Effector memory CD8-positive, alpha-beta T cell (primary cell): ENCODE measurements around the gene RFX1.
A peak's percentile ranks its signal among the peaks of the same experiment; 100 is the strongest.
"Not testable (repeated sequence)": the region's sequence is repeated elsewhere in the genome, so short reads cannot be mapped to it uniquely, and the experiment has no call there.

Experiments
- ATAC-seq: fragments of 150-1000 bp; cut with Tn5 transposase; replicated peaks from 2 replicates; pipeline ENCODE4 v1.10.0; 2021; ENCODE audit warnings: mild to moderate bottlenecking, moderate library complexity
- DNase-seq, 3 experiments: peaks; one replicate each; pipeline ENCODE4 v3.0.0; 2021
- H3K27ac Mint-ChIP-seq, 2 donors: one replicate each; pipeline ENCODE4 v1.8.0; 2022; ENCODE audit warnings: mild to moderate bottlenecking in 2 of 2, mixed read lengths in 2 of 2, moderate library complexity in 2 of 2
- H3K27me3 Mint-ChIP-seq, 2 donors: one replicate each; pipeline ENCODE4 v1.8.0; 2022; ENCODE audit warnings: mixed read lengths in 2 of 2
- H3K36me3 Mint-ChIP-seq: one replicate; pipeline ENCODE4 v1.8.0; 2022; ENCODE audit warnings: mild to moderate bottlenecking, moderate library complexity, mixed read lengths; ENCODE audit not compliant: insufficient read depth
- H3K4me1 Mint-ChIP-seq, 2 donors: one replicate each; pipeline ENCODE4 v1.8.0; 2022; ENCODE audit warnings: low read depth in 2 of 2, mixed read lengths in 2 of 2
- H3K4me3 Mint-ChIP-seq, 2 donors: one replicate each; pipeline ENCODE4 v1.8.0; 2022; ENCODE audit warnings: mild to moderate bottlenecking in 2 of 2, mixed read lengths in 2 of 2, moderate library complexity in 2 of 2
- H3K9me3 Mint-ChIP-seq, 2 donors: one replicate each; pipeline ENCODE4 v1.8.0; 2022; ENCODE audit warnings: mixed read lengths in 2 of 2

RFX1 gene

DNA sequence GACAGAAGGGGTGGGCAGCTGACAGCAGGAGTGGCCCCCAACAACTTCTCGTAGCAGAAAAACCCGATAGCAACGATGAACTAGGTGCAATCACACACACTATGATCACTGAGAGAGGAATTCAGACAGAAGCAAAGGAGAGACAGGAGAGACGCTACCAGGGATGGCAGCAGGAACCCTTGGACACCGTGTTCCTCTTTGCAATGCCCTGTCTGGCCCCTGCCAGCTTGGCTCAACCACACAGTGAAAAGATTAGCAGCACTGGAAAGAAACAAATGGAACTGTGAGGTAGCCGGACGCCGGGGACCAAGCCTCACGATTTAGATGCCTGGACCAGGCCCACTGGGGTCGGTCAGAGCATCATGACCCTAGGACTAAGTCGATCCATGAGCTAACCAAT lies 30.2 kb downstream of the RFX1 start:
- ATAC-seq = no peak
- H3K27me3 Mint-ChIP-seq = no peaks in the 10 kb centered on the region
- H3K9me3 Mint-ChIP-seq = no peaks in the 10 kb centered on the region
- H3K36me3 Mint-ChIP-seq = peaks cover 20% of the 10 kb centered on the region
- DNase-seq = no peak
- no peak overlapping the region for H3K4me3 Mint-ChIP-seq
- peaks cover 0 to 16% of the 10 kb centered on the region in 2 donors for H3K4me1 Mint-ChIP-seq
- H3K27ac Mint-ChIP-seq = peak overlapping the region; percentile 48 to 69

GRCh38 chr19:13974073-13974472 lies 32.0 kb downstream of the RFX1 start:
- DNase-seq (no peak), ATAC-seq (no peak)
- peaks cover 26% of the 10 kb centered on the region for H3K36me3 Mint-ChIP-seq
- H3K27me3 Mint-ChIP-seq = no peaks in the 10 kb centered on the region
- H3K4me3 Mint-ChIP-seq = no peak overlapping the region
- no peaks in the 10 kb centered on the region for H3K9me3 Mint-ChIP-seq
- peak overlapping the region; percentile 48 to 80 for H3K27ac Mint-ChIP-seq
- peaks cover 0 to 11% of the 10 kb centered on the region in 2 donors for H3K4me1 Mint-ChIP-seq

- not testable (repeated sequence) for H3K27me3 Mint-ChIP-seq, H3K9me3 Mint-ChIP-seq, DNase-seq, H3K4me3 Mint-ChIP-seq, ATAC-seq
- Mint-ChIP-seq H3K4me1 (peaks cover 0 to 11% of the 10 kb centered on the region in 2 donors), H3K27ac (peak overlapping the region in 1 of 2 donors; percentile 80), H3K36me3 (peaks cover 30% of the 10 kb centered on the region)
These were observed 32.6 kb downstream of the RFX1 start for GRCh38 chr19:13973479-13973878.

- ATAC-seq = no peak
- no peak for DNase-seq
- Mint-ChIP-seq H3K9me3 (no peaks in the 10 kb centered on the region), H3K4me1 (peaks cover 0 to 9% of the 10 kb centered on the region in 2 donors), H3K36me3 (peaks cover 34% of the 10 kb centered on the region), H3K27me3 (no peaks in the 10 kb centered on the region), H3K27ac (no peak overlapping the region), H3K4me3 (no peak overlapping the region)
These were observed 33.6 kb downstream of the RFX1 start for GRCh38 chr19:13972368-13973155.

DNA sequence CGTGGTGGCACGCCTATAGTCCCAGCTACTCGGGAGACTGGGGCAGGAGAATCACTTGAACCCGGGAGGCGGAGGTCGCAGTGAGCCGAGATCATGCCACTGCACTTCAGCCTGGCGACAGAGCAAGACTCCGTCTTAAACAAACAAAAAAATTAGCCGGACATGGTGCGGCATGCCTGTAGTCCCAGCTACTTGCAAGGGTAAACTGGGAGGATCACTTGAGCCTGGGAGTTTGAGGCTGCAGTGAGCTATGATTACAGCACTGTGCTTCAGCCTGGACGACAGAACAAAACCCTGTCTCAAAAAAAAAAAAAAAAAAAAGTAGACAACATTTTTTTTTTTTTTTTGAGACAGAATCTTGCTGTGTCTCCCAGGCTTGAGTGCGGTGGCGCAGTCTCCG lies 34.3 kb downstream of the RFX1 start:
- not testable (repeated sequence) for DNase-seq, H3K27ac Mint-ChIP-seq, H3K27me3 Mint-ChIP-seq, H3K9me3 Mint-ChIP-seq, ATAC-seq, H3K4me3 Mint-ChIP-seq, H3K4me1 Mint-ChIP-seq
- H3K36me3 Mint-ChIP-seq = peaks cover 37% of the 10 kb centered on the region

DNA sequence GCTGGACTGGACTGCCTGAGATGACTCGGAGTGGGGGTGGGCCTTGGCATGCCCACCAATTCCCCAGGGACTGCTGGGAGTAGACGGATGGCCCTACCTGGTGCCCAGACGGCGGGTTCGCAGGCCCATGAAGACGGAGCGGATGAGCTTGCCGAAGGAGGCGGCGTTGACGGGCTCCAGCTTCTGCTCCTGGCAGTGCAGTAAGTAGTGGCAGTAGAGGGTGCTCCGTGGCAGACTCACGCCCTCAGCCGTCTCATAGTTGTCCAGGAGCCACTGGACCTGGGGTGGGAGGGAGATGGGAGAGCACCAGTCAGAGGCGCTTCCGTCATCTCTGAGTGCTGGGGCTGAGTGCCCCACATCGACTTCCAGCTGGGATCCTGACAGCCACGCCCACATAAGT lies 36.2 kb downstream of the RFX1 start:
- Mint-ChIP-seq H3K9me3 (no peaks in the 10 kb centered on the region), H3K27ac (no peak overlapping the region), H3K36me3 (peaks cover 35% of the 10 kb centered on the region), H3K4me3 (no peak overlapping the region), H3K27me3 (no peaks in the 10 kb centered on the region), H3K4me1 (peaks cover 0 to 6% of the 10 kb centered on the region in 2 donors)
- no peak for DNase-seq
- no peak for ATAC-seq

DNA sequence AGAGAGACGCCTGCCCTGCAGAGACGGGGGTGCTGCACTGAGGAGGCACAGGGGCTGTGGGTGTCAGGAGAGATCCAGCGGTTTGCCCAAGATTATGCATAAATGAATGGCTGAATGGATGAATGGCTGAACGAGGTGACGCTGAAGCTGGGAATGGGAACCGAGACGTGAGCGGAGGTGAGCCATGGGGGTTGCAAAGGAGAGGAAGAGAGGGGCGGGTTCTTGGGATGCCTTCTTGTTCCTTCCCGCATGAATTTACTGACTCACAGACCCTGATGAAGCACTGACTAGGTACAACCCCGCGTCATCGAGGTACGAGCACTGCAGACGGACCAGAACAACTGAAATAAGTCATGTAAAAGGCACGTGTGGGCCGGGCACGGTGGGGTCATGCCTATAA lies 37.1 kb downstream of the RFX1 start:
- Mint-ChIP-seq H3K27me3 (no peaks in the 10 kb centered on the region), H3K9me3 (no peaks in the 10 kb centered on the region), H3K4me3 (no peak overlapping the region), H3K36me3 (peaks cover 41% of the 10 kb centered on the region), H3K4me1 (peaks cover 0 to under 1% of the 10 kb centered on the region in 2 donors), H3K27ac (no peak overlapping the region)
- no peak for DNase-seq
- no peak for ATAC-seq

- Mint-ChIP-seq H3K36me3 (peaks cover 41% of the 10 kb centered on the region), H3K9me3 (no peaks in the 10 kb centered on the region), H3K4me3 (no peak overlapping the region), H3K4me1 (no peaks in the 10 kb centered on the region), H3K27me3 (no peaks in the 10 kb centered on the region), H3K27ac (no peak overlapping the region)
- DNase-seq = no peak
- ATAC-seq = no peak
These were observed 37.7 kb downstream of the RFX1 start for GRCh38 chr19:13968383-13968935.

GRCh38 chr19:13967206-13967605 lies 38.9 kb downstream of the RFX1 start:
- DNase-seq, H3K27me3 Mint-ChIP-seq, H3K4me3 Mint-ChIP-seq, ATAC-seq, H3K4me1 Mint-ChIP-seq, H3K9me3 Mint-ChIP-seq: not testable (repeated sequence)
- Mint-ChIP-seq H3K27ac (peak overlapping the region in 1 of 2 donors; percentile 10), H3K36me3 (peaks cover 37% of the 10 kb centered on the region)

DNA sequence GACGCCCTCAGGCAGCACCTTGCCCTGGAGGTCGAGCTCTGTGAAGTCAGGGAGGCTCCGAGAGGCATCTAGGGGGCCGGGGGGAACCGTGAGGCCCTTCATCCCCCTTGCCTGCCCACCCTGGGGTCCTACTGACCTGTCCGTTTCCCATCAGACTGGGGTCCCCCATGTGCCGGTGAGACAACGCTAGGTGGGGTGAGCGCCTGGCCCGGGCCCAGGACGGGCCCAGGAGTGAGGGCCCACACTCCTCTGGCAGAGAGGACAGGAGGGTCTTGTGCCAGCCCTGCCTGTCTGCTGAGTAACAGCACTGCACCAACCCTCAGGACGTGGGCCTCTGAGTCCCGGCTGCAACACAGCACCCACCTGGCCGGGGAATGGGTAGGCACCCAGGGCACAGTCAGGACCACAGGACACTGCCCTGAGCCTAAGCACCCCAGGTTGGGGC lies 39.4 kb downstream of the RFX1 start:
- ATAC-seq (no peak), DNase-seq (no peak)
- H3K27ac Mint-ChIP-seq = no peak overlapping the region
- peaks cover 36% of the 10 kb centered on the region for H3K36me3 Mint-ChIP-seq
- no peak overlapping the region for H3K4me3 Mint-ChIP-seq
- no peaks in the 10 kb centered on the region for H3K27me3 Mint-ChIP-seq
- no peaks in the 10 kb centered on the region for H3K4me1 Mint-ChIP-seq
- H3K9me3 Mint-ChIP-seq = no peaks in the 10 kb centered on the region

DNA sequence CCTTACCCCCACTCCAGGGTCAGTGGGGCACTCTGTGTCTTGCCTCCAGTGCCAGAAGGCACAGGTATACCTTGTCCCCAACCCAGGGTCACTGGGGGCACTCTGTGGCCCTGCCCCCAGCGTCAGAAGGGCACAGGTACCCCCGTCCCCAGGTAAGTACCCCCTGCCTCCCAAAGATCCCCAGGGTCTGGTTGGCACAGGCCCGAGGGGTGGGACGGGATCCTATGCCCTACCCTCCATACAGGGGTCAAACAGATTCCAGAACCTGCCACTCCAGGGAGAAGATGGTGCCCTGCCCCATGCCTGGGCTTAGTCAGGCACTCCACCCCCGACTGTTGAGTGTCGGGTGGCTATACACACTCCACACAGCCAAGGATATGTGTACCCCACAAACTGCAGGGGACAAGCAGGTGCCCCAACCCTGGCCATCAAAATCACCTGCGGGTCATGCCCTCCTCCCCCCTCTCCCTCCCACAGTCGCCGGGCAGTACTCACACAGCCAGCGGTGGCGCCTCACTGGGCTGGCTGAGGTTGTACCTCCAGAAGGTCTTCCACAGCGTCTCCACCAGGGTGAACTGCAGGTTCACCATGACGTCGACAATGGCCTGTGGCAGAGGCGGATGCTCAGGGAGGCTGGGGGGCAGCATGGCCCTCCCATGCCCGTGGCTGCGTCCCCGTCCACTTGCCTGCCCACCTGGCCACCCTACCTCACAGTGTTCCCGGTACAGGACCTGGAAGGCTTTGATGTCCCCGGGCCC lies 40.0 kb downstream of the RFX1 start:
- no peak overlapping the region for H3K27ac Mint-ChIP-seq
- no peaks in the 10 kb centered on the region for H3K9me3 Mint-ChIP-seq
- no peak overlapping the region for H3K4me3 Mint-ChIP-seq
- ATAC-seq = no peak
- H3K36me3 Mint-ChIP-seq = peaks cover 38% of the 10 kb centered on the region
- H3K27me3 Mint-ChIP-seq = no peaks in the 10 kb centered on the region
- no peaks in the 10 kb centered on the region for H3K4me1 Mint-ChIP-seq
- no peak for DNase-seq

GRCh38 chr19:13965377-13965896 lies 40.7 kb downstream of the RFX1 start:
- ATAC-seq (no peak), DNase-seq (no peak)
- Mint-ChIP-seq H3K9me3 (no peaks in the 10 kb centered on the region), H3K27ac (no peak overlapping the region), H3K4me1 (no peaks in the 10 kb centered on the region), H3K4me3 (no peak overlapping the region), H3K27me3 (no peaks in the 10 kb centered on the region), H3K36me3 (peaks cover 44% of the 10 kb centered on the region)

DNA sequence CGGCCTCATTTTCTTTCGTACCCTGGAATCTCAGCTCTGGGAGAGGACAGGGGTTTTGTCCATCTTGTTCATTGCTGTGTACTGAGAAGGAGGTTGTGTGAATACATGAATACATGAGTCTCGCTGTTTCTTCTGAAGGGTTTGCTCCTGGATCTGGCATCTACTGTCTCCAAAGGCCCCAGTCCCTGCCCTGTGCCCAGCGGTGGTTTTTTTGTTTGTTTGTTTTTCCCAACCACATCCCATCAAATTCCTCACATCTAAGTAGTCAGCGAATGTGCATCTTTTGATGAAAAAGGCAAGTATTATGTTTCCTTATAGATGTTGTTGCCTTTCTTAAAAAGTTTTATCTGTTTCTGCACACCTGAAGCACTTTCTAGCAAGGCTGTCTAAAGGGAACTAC lies 41.3 kb downstream of the RFX1 start:
- no peaks in the 10 kb centered on the region for H3K4me1 Mint-ChIP-seq
- ATAC-seq (no peak), DNase-seq (no peak)
- H3K27me3 Mint-ChIP-seq = no peaks in the 10 kb centered on the region
- peak overlapping the region in 1 of 2 donors; percentile 46 for H3K27ac Mint-ChIP-seq
- no peak overlapping the region for H3K4me3 Mint-ChIP-seq
- peaks cover 45% of the 10 kb centered on the region for H3K36me3 Mint-ChIP-seq
- no peaks in the 10 kb centered on the region for H3K9me3 Mint-ChIP-seq
